Measurements from ENCODE around the gene PPDPF.

PPDPF gene

GRCh38 chr20:63546956-63547724 is 26.6 kb downstream of the PPDPF start:
- no peak for TF ChIP-seq SPI1 (IDR thresholded peaks at IDR 0.05; ENCODE audit: borderline replicate concordance, low read depth)
- TF ChIP-seq, protein P1, sequence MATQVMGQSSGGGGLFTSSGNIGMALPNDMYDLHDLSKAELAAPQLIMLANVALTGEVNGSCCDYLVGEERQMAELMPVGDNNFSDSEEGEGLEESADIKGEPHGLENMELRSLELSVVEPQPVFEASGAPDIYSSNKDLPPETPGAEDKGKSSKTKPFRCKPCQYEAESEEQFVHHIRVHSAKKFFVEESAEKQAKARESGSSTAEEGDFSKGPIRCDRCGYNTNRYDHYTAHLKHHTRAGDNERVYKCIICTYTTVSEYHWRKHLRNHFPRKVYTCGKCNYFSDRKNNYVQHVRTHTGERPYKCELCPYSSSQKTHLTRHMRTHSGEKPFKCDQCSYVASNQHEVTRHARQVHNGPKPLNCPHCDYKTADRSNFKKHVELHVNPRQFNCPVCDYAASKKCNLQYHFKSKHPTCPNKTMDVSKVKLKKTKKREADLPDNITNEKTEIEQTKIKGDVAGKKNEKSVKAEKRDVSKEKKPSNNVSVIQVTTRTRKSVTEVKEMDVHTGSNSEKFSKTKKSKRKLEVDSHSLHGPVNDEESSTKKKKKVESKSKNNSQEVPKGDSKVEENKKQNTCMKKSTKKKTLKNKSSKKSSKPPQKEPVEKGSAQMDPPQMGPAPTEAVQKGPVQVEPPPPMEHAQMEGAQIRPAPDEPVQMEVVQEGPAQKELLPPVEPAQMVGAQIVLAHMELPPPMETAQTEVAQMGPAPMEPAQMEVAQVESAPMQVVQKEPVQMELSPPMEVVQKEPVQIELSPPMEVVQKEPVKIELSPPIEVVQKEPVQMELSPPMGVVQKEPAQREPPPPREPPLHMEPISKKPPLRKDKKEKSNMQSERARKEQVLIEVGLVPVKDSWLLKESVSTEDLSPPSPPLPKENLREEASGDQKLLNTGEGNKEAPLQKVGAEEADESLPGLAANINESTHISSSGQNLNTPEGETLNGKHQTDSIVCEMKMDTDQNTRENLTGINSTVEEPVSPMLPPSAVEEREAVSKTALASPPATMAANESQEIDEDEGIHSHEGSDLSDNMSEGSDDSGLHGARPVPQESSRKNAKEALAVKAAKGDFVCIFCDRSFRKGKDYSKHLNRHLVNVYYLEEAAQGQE (IDR thresholded peaks at IDR 0.05; ENCODE audit: insufficient replicate concordance, low read depth), result no peak
- no peak for TF ChIP-seq GABPA (IDR thresholded peaks at IDR 0.05; ENCODE audit: low read depth)
- TF ChIP-seq POLR2AphosphoS5 (IDR thresholded peaks at IDR 0.05; ENCODE audit: low read depth), result no peak
- TF ChIP-seq CTCF (IDR thresholded peaks at IDR 0.05; ENCODE audit: insufficient read depth, low read length), result no peak
- Histone ChIP-seq H3K27me3 (ENCODE audit: insufficient read depth, poor library complexity, severe bottlenecking) (peaks cover 62% of the 10 kb centered on the region), H3K27ac (replicated peaks) (no peak overlapping the region), H3K4me3 (replicated peaks; ENCODE audit: insufficient read depth, low read length) (no peak overlapping the region)
- DNase-seq (ENCODE audit: low read depth in 1 of 2, low spot score in 1 of 2), result no peak

- H3K27me3 ChIP-seq (ENCODE audit: insufficient read depth, poor library complexity, severe bottlenecking), result peaks cover 65% of the 10 kb centered on the region
Observed at GRCh38 chr20:63547725-63548480, 27.3 kb downstream of the PPDPF start, which contains the start of gene SRMS. Gene SRMS (minus strand): TSS chr20:63547749. CDS start chr20:63547463, 286 bp downstream.

More at GRCh38 chr20:63547725-63548480, 27.3 kb downstream of the PPDPF start, which contains the start of gene SRMS:
- no peak within 1 kb of the TSS for H3K27ac ChIP-seq (replicated peaks)
- DNase-seq (ENCODE audit: low read depth in 1 of 2, low spot score in 1 of 2), result no peak
- H3K4me3 ChIP-seq (replicated peaks; ENCODE audit: insufficient read depth, low read length), result no peak within 1 kb of the TSS
- TF ChIP-seq CTCF (IDR thresholded peaks at IDR 0.05; ENCODE audit: insufficient read depth, low read length) (no peak), POLR2AphosphoS5 (IDR thresholded peaks at IDR 0.05; ENCODE audit: low read depth) (no peak), GABPA (IDR thresholded peaks at IDR 0.05; ENCODE audit: low read depth) (no peak), SPI1 (IDR thresholded peaks at IDR 0.05; ENCODE audit: borderline replicate concordance, low read depth) (no peak)
- TF ChIP-seq, protein P1 (IDR thresholded peaks at IDR 0.05; ENCODE audit: insufficient replicate concordance, low read depth), result no peak

Data from HL-60 (cell line).